Stimulated activated CD4-positive, alpha-beta T cell treated with anti-CD3 and anti-CD28 coated beads, Interleukin-12 subunit alpha, Interleukin-12 subunit beta, amount 100 ng/mL, for 48 hours (primary cell): ENCODE data around the gene IRGQ.
A peak's percentile ranks its signal among the peaks of the same experiment; 100 is the strongest.
"Not testable (repeated sequence)": the region's sequence is repeated elsewhere in the genome, so short reads cannot be mapped to it uniquely, and the experiment has no call there.

Experiments used
- DNase-seq, 3 donors: peaks; one replicate each; pipeline ENCODE4 v3.0.0-alpha.2; 2020; ENCODE audit warnings: low read depth in 2 of 3, low spot score in 1 of 3

Gene IRGQ

DNA sequence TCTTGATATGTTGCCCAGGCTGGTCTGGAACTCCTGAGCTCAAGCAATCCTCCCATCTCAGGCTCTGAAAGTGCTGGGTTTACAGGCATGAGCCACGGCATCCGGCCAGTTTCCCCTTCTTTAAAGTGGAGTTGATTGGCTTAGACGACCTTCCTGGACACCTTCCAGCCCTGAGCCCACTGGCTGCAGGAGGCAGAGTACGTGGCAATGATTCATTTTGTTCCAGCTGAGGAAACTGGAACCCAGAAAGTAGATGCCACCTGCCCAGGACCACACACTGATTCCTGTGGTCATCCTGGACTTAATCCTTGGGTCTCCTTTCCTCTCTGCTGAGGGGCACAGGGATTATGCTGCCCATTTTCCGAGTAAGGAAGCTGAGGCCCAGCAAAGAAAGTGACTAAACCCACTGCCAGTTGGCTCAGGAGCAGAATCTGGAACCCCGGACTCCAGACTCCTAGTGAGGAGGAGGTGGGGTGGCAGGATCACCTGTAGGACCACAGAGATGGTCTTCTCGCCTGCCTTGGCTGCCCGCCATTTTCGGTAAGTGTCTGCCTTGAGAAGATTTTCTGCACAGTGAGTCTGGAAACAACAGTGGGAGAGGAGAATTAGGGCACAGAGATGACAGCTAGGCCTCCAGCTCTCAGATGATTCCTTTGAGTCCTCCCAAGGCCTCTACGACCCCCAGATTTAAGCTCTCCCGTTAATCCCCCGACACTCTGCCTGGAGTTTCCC is 21.3 kb downstream of the IRGQ start:
- no peak for DNase-seq

DNA sequence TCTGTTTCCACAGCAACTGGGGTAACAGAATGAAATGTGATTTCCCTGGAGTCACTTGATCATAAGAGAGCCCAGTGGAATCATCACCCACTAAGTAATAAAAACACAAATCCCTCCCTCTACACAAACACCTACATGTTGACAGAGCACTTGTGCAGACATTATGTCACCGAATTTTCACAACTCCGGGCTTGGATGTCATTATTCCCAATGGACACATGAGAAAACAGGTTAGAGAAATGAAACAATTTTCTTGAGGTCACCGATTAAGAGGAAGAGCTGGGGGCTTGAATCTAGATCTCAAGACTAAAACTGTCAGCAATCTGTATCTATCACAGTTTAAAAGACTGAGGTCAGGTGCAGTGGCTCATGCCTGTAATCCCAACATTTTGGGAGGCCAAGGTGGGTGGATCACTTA is 23.8 kb downstream of the IRGQ start:
- DNase-seq = no peak

DNA sequence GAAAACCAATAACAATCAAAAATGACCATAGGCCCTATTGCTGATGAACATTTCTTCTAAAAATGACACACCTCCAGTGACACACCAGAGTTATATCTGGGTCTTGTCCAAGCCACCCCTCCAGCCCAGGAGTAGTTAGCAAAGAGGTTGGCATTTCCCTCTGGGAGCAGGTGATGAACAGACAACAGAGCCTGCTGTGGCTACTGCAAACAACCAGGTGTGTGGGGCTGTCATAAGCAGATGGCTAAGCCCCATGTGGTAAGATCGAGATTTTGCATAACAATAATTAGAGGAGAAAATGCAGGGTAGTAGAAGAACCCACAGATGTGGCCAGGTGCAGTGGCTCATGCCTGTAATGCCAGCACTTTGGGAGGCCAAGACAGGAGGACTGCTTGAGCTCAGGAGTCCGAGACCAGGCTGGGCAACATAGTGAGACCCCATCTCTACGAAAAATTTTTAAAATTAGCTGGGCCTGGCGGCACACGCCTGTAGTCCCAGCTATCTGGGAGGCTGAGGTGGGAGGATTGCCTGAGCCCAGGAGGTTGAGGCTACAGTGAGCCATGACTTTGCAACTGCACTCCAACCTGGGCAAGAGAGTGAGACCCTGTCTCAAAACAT is 25.7 kb downstream of the IRGQ start:
- no peak for DNase-seq

DNA sequence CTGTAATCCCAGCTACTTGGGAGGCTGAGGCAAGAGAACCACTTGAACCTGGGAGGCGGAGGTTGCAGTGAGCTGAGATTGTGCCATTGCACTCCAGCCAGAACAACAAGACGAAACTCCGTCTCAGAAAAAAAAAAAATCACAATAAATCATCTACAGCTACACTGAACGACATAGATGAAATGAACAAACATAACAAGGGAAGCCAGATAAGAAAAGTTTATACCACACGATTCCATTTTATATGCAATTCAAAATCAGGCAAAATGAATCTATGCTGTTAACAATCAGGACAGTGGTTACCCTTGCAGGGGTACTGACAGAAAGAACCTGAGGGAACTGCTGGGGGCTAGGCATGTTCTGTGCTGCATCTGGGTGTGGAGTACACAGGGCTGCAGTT is 26.3 kb downstream of the IRGQ start:
- DNase-seq = no peak

DNA sequence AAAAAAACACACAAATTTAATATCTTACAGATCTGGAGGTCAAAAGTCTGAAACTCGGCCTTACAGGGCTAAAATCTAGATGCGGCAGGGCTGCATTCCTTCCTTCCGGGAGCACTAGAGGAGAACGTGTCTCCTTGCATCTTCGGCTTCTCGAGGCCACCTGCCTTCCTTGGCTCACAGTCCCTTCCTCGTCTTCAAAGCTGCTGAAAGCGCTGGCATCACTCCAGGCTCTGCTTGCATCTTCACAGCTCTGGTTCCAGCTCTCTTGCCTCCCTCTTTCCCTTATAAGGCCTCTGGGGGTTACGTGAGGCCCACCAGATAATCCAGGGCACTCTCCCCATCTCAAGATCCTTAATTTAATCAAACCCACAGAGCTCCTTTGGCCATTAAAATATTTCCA is 31.1 kb downstream of the IRGQ start:
- DNase-seq = no peak

DNA sequence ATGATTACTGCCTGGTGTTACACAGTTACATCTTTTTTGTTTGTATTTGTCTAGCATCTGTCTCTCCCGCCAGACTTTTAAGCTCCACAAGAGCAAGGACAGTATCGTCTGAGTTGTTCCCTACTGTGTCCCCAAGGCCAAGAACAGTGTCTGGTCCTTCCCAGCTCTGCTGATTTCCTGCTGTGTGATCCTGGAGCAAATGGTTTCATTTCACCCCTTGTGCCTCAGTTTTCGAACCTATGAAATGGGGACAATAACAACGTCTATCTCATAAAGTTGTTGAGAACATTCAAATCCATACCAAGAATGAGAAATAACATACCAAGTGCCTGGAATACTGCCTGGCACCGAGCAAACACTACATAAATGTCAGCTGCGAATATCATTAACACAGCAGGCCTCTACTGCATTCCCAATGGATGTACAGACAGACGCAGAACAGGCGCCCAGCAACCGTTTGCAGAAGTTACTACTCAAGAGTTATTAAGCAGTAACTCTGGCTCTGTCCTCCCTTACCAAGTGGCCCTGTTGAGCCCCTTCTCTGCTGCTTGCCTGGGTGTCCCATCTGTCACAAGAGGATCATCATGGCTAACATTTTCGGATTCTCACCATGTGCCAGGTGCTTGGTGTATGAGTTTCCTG is 32.0 kb downstream of the IRGQ start:
- no peak for DNase-seq

DNA sequence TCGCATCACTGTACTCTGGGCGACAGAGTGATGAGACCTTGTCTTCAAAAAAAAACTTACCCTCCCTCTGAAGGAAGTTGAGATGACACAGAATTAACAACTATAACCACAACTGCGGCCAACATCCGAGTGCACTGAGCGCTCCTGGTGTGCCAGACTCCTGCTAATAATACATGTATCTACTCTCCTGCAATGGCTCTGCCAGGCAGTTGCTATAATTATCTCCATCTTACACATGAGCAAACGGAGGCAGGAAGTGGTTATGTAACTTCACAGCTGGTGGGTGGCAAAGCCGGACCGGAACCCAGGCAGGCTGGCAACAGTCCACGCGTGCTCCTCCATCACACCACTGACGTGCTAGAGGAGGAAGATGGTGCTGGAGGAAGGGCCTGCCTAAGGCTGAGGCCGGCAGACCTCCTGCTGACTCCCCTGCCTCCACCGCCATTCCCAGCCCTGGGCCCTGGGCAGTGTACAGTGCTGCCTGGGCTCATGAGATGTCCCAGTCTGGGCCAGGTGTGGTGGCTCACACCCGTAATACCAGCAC is 33.2 kb downstream of the IRGQ start:
- DNase-seq = peak; percentile 38 to 52 (median 43)

DNA sequence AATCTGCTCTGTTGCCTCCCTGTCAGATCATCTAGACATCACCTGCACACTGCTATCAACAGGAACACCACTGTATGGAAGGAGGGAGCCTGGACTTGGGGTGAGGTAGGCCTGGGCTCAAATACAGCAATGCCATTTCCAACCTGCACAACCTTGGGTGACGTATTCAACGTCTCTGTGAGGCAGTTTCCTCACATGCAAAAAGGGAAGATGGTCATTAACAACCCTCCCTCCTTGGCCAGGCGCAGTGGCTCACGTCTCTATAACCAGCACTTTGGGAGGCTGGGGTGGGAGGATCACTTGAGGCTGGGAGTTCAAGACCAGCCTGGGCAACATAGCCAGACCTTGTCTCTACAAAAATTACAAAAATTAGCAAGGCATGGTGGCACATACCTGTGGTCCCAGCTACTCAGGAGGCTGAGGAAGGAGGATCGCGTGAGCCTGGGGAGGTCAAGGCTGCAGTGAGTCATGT is 33.7 kb downstream of the IRGQ start:
- no peak for DNase-seq

DNA sequence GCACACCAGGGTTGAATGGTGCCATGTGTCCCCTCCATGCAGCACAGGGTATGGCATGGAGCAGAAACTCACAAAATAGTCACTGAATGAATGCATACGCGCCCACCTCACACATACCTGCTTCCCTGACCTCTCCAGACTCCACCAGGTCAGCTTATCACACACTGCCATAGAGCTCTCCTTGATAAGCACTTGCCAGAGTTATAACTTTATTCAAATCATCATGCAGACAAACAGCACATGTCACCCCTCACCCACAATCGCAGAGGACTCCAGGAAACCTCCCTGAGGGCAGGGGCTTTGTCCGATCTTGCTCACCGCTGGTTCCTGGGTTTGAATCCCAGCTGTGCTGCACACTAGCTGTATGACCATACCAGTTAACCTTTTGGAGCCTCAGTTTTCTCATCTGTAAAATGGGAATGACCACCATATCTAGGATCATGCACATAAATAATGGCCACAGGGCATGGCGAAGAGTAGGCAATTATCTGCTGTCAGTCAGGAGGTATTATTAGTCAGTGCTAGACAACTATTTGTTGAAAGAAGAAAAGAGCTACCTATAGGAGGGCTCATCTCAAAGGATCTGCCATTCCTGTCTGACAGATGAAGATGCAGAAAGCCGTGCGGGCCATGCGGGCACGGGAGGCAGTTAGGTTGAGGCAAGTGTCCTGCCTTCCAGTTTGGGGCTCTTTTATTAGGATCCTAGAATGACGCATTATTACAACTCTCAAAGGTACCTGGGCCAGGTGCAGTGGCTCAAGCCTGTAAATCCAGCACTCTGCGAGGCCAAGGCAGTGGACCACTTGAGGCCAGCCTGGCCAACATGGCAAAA is 34.6 kb downstream of the IRGQ start:
- no peak for DNase-seq

DNA sequence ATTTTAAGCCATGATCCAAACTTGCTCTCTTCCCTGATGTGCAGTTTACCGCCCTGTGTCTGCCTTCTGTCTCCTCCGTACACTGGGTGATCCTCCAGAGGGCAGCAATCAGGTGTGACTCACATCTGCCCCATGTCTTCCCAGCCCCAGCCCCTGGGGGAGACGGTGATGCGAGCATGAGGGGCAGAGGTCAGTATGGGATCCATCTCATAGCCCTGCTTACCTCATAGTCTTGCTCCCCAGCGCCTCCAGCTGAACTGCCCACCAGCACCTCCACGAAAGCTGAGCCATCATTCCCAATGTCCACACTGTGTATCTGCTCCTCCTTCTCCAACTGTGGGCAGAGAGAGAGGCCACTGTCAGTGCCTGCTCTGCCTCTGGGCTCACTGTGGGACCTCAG is 35.2 kb downstream of the IRGQ start:
- no peak for DNase-seq

DNA sequence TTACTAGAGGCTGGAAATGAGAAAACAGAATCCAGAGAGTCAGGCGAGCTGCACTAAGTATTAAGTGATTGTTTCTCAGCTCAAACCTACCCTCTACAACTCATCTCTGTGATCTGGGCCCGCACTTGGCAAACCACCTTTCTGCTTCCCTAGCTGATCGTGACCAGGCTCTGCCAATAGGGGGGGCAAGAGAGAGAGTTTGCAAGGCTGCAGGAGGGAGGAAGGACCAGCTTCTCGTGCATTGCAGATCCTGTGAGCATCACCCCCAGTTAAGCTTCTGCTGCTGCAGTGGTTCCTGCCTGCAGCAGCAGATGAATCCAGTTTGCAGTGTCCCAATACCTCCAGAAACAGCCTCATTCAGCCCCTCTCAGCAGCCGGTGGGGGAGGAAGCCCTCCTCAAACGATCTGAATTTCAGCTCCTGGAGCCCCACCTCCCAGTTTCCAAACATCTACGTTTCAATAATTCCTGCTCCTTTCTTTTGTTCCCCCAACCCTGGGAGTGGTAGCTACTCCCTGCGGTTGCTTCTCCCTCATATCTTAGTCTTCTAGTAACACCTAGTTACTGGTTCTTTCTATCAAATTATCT is 40.7 kb downstream of the IRGQ start:
- DNase-seq = peak; percentile 69 to 89 (median 70)

DNA sequence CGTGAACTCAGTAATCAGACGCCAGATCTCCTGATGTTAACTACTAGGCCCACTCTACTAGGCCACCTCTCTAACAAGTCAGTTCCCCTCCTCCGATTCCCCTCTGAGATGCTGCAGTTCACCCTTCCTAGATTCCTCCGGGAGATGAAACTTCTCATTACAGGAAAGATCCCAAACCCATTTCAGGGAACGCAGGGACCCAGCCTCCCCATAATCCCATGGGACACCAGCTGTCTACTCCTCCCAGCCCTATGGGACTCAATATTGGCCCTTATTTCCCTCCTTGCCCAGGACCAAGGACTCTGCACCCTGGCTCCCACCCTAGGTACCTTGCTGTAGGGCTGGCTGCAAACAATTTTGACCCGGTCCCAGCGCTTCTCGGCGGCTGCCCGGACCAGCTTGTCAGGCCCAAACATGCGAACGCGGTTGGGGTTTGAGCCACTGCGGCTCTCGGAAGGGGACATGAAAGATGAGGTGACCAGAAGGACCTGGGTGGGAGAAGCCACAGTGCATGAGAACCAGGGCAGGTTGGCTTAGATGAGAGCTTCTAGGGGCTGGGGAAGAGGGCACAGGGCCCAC is 41.5 kb downstream of the IRGQ start:
- no peak for DNase-seq

DNA sequence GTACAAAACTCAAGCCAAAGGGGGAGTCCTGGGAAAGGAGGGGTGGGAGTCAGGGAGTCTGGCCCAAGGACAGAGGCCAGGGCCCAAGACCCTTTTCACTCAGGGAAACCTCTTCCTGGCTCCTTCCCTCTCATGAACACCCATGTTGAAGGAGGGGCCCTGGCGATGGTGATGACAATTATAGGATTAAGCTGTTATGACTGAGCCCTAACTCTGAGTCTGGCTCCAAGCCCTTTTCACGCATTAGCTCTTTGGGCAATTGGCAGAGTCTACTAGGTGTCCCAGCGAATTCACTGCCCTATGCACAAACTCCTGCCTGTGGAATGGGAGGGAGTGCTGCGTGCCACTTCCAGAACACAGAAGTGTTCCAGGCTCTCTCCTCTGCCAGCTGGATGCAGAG is 42.3 kb downstream of the IRGQ start:
- no peak for DNase-seq

DNA sequence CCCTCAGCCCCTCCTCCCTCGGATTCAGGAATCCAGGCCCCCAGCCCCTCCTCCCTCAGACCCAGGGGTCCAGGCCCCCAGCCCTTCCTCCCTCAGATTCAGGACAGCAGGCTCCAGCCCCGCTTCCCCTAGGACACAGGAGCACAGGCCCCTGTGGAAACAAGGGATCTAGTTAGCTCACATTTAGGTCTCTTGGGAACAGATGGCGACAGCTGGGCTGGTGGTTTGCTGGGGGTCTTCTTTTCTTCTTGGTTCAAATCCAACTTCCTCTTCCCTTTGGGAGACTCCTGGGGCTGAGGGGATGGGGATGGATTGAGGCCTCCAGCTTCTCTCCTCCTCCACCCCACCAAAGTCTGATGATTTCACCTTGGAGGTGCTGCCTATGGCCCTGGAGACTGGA is 43.3 kb downstream of the IRGQ start:
- DNase-seq = no peak

DNA sequence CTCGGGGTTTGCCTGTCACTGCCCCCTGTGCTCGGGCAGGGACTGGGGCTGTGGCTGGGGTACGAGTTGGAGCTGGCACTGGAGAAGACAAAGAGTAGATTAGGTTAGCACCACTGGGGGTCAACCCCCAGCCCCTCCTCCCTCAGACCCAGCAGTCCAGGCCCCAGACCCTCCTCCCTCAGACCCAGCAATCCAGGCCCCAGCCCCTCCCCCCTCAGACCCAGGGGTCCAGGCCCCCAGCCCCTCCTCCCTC is 43.8 kb downstream of the IRGQ start:
- DNase-seq = no peak

DNA sequence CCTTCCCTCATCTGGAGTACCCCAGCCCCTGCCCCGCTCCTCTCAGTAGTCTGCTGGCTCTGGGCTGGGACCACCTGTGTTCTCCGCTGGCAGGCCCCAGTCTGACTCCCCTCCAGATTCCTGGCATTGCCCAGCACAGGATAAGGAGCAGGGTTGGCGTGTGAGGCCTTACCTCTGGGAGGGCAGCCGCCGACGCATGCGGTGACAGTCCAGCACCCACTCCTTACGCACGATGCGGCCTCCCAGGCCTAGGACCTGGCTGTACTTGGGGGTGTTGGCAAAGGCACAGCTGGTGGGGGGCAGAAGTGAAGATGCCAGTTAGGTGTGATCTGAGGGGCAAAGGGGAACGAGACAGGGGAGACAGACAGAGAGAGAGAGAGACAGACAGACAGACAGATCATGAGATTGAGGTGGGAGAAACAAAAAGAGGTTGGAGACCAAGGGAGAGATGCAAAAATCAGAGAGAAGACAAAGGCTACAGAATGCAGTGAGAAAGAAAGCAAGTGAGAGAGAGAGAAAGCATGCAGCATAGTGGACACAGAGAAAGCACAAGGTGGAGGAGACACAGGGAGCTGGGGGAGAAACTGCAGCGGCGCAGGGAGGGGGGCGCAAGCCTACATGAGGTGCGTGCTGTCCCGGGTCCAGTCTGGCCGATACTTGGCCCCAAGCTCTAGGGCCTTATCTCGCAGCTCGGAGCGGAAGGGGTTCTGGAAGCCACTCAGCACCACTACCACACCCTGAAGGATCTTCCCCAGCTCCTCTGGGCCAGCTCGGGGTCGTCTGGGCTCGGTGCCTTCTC is 44.3 kb downstream of the IRGQ start:
- no peak for DNase-seq

DNA sequence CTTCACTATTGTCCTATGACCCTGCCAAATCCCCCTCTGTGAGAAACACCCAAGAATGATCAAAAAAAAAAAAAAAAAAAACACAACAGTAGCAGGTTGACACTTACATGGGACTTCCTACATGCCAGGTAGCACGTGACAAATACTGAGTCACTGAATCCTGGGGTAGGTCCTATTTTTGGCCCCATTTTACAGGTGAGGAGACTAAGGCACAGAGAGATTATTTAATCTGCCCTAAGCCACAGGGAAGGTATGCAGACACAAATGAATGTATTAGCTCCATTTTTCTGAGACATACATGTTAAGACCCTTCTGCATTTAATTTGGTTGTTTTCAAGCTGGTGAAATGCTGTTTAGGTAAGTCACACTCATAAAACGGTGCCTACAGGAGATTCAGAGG is 47.2 kb downstream of the IRGQ start:
- no peak for DNase-seq

DNA sequence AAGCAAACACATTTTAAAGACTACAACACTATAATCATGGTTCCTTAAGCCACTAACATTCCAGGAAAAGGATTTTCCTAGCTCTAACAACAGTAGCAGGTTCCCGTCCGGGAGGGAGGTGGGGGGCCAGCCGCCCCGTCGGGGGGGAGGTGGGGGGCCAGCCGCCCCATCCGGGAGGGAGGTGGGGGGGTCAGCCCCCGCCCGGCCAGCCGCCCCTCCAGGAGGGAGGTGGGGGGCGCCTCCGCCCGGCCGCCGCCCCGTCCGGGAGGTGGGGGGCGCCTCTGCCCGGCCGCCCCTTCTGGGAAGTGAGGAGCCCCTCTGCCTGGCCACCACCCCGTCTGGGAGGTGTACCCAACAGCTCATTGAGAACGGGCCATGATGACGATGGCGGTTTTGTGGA is 48.0 kb downstream of the IRGQ start:
- DNase-seq = not testable (repeated sequence)

DNA sequence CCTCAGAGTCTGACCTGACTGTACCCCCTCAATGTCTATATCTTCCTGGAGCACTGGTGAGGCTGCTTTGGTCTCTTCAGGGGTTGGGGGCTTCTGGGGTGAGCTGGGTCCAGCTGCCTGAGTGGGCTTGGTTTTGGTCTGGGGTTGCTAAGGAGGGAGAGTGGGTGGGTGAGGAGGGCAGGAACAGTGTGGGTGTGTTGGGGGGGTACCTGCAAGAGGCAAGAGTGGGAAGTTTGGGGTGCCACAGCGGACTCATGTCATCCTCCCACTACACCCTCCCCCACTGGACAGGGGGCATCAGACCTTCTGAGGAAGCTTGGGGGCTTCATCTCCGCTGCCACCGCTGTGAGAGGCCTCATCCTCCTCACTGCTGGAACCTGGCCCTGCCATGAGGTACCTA is 49.4 kb downstream of the IRGQ start:
- DNase-seq = no peak

DNA sequence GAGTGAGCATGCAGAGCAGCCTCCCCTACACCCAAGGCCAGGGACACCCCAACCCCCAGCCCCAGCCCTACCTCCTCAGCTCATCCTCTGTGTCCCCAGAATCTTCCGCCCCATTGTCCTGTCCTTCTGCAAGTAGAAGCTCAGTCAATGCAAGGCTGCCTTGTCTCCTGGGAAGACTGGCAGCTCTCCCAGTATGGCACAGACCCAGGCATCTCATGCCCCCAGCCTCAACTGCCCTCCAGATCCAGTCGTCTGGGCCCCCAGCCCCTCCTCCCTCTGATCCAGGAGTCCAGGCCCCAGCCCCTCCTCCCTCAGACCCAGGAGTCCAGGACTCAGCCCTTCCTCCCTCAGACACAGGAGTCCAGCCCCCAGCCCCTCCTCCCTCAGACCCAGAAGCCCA is 50.0 kb downstream of the IRGQ start:
- no peak for DNase-seq
